Stimulated activated CD4-positive, alpha-beta T cell treated with anti-CD3 and anti-CD28 coated beads, Interleukin-4, amount 100 ng/mL, for 1 hour (primary cell): ENCODE measurements around the gene RHBDD3.
"Not testable (repeated sequence)": the region's sequence is repeated elsewhere in the genome, so short reads cannot be mapped to it uniquely, and the experiment has no call there.

Experiments used
- DNase-seq: peaks from one replicate; pipeline ENCODE4 v3.0.0-alpha.2; 2020

RHBDD3 gene

GRCh38 chr22:29245626-29246385 is 22.0 kb downstream of the RHBDD3 start:
- DNase-seq = peak; percentile 66

- DNase-seq = no peak
Measured at GRCh38 chr22:29244785-29245625, 22.8 kb downstream of the RHBDD3 start.

- DNase-seq = no peak
Measured at GRCh38 chr22:29243874-29244446, 23.8 kb downstream of the RHBDD3 start.

- not testable (repeated sequence) for DNase-seq
Measured at GRCh38 chr22:29240481-29240880, 27.3 kb downstream of the RHBDD3 start.

GRCh38 chr22:29233277-29233877 is 34.4 kb downstream of the RHBDD3 start:
- DNase-seq = no peak

- DNase-seq = no peak
Measured at GRCh38 chr22:29231971-29232959, 35.5 kb downstream of the RHBDD3 start.

- DNase-seq = no peak
Measured at GRCh38 chr22:29230972-29231875, 36.6 kb downstream of the RHBDD3 start.

GRCh38 chr22:29226351-29226981 is 41.3 kb downstream of the RHBDD3 start:
- DNase-seq = no peak

GRCh38 chr22:29225422-29226090 is 42.2 kb downstream of the RHBDD3 start:
- no peak for DNase-seq

GRCh38 chr22:29224859-29225410 is 42.8 kb downstream of the RHBDD3 start:
- DNase-seq = no peak

- no peak for DNase-seq
Measured at GRCh38 chr22:29224121-29224858, 43.5 kb downstream of the RHBDD3 start.

GRCh38 chr22:29219881-29220670 is 47.7 kb downstream of the RHBDD3 start:
- no peak for DNase-seq

- DNase-seq = not testable (repeated sequence)
Measured at GRCh38 chr22:29219409-29219782, 48.4 kb downstream of the RHBDD3 start.

GRCh38 chr22:29218758-29219408 is 48.9 kb downstream of the RHBDD3 start:
- DNase-seq = no peak

GRCh38 chr22:29217827-29218757 is 49.7 kb downstream of the RHBDD3 start:
- no peak for DNase-seq
